CD14-positive monocyte (primary cell): ENCODE data around the gene PANK4. TPM values are rescaled to one million over a fixed set of nuclear protein-coding genes. Genes with fewer than 3 reads are reported as not detected.
A peak's percentile ranks its signal among the peaks of the same experiment; 100 is the strongest.

Experiments used
- DNase-seq, 3 donors: peaks; one replicate each; pipeline ENCODE4 v3.0.0-alpha.2; 2011 to 2022
- H2AFZ ChIP-seq: 2 replicates; pipeline ENCODE4 v1.6.0; 2012; ENCODE audit warnings: mild to moderate bottlenecking, low read depth, low read length, inconsistent platforms; ENCODE audit not compliant: insufficient read depth, poor library complexity, severe bottlenecking
- H3K27ac ChIP-seq, 2 donors: 1 replicate in 1 of 2; 2 replicates in 1 of 2; pipeline ENCODE4 v1.5.1; 2012 to 2013; ENCODE audit warnings: low read length in 2 of 2, control low read depth in 1 of 2, inconsistent platforms in 1 of 2, low read depth in 1 of 2, mild to moderate bottlenecking in 1 of 2
- H3K27me3 ChIP-seq, 2 donors: one replicate each; pipeline versions ENCODE4 v1.6.0 to v1.6.1; 2011 to 2013; ENCODE audit warnings: low read length in 2 of 2; ENCODE audit not compliant: control insufficient read depth in 2 of 2, insufficient read depth in 2 of 2
- H3K36me3 ChIP-seq, 2 donors: replicated peaks in 1 of 2; 1 replicate in 1 of 2; 2 replicates in 1 of 2; pipeline versions ENCODE4 v1.5.1 to v1.6.1; 2012 to 2013; ENCODE audit warnings: low read length in 2 of 2, control low read depth in 1 of 2, inconsistent platforms in 1 of 2, mild to moderate bottlenecking in 1 of 2; ENCODE audit not compliant: insufficient read depth in 2 of 2, control insufficient read depth in 1 of 2
- H3K4me1 ChIP-seq, 2 donors: 1 replicate in 1 of 2; 2 replicates in 1 of 2; pipeline versions ENCODE4 v1.5.1 to v1.6.1; 2012 to 2013; ENCODE audit warnings: low read length in 2 of 2, control low read depth in 1 of 2, inconsistent platforms in 1 of 2, mild to moderate bottlenecking in 1 of 2, moderate library complexity in 1 of 2; ENCODE audit not compliant: insufficient read depth in 2 of 2, control insufficient read depth in 1 of 2
- H3K4me2 ChIP-seq: replicated peaks from 2 replicates; pipeline ENCODE3; 2012; ENCODE audit warnings: low read length, moderate library complexity, mild to moderate bottlenecking; ENCODE audit not compliant: poor library complexity, severe bottlenecking; ENCODE audit errors: extremely low read depth
- H3K4me3 ChIP-seq, 3 experiments: fragments of 200-600 bp in 1 of 3; sonication (generic) in 1 of 3; replicated peaks in 1 of 3; 1 replicate in 2 of 3; 2 replicates in 1 of 3; pipeline ENCODE4 v1.5.1; 2011 to 2013; ENCODE audit warnings: low read length in 3 of 3, mild to moderate bottlenecking in 3 of 3, control low read depth in 2 of 3, low read depth in 2 of 3, inconsistent platforms in 1 of 3, moderate library complexity in 1 of 3
- H3K79me2 ChIP-seq: 2 replicates; pipeline ENCODE4 v1.6.0; 2012; ENCODE audit warnings: mild to moderate bottlenecking, control low read depth, inconsistent platforms, low read length, moderate library complexity; ENCODE audit not compliant: insufficient read depth
- H3K9ac ChIP-seq: 2 replicates; pipeline ENCODE4 v1.6.0; 2017; ENCODE audit warnings: low read length, mild to moderate bottlenecking; ENCODE audit not compliant: insufficient read depth, poor library complexity, severe bottlenecking
- H3K9me3 ChIP-seq, 2 donors: replicated peaks in 1 of 2; 1 replicate in 1 of 2; 2 replicates in 1 of 2; pipeline versions ENCODE4 v1.5.1 to v1.6.1; 2012 to 2013; ENCODE audit warnings: low read length in 2 of 2, control low read depth in 1 of 2; ENCODE audit not compliant: control insufficient read depth in 1 of 2, insufficient read depth in 1 of 2
- H4K20me1 ChIP-seq: 2 replicates; pipeline ENCODE4 v1.6.0; 2012; ENCODE audit warnings: mild to moderate bottlenecking, low read length, control low read depth, moderate library complexity; ENCODE audit not compliant: insufficient read depth
- H3K27ac Mint-ChIP-seq, 7 donors: one replicate each; pipeline ENCODE4 v1.8.0; 2020; ENCODE audit warnings: mild to moderate bottlenecking in 7 of 7, mixed read lengths in 7 of 7, moderate library complexity in 6 of 7, inconsistent platforms in 2 of 7
- H3K27me3 Mint-ChIP-seq, 3 donors: one replicate each; pipeline ENCODE4 v1.8.0; 2021 to 2022; ENCODE audit warnings: low read depth in 3 of 3, mild to moderate bottlenecking in 3 of 3, mixed read lengths in 3 of 3, moderate library complexity in 3 of 3, inconsistent platforms in 1 of 3
- H3K36me3 Mint-ChIP-seq, 2 donors: one replicate each; pipeline ENCODE4 v1.8.0; 2020; ENCODE audit warnings: mixed read lengths in 2 of 2, inconsistent platforms in 1 of 2, mild to moderate bottlenecking in 1 of 2
- H3K4me1 Mint-ChIP-seq: one replicate; pipeline ENCODE4 v1.8.0; 2020; ENCODE audit warnings: mild to moderate bottlenecking, mixed read lengths
- H3K4me3 Mint-ChIP-seq, 2 donors: one replicate each; pipeline ENCODE4 v1.8.0; 2020; ENCODE audit warnings: mild to moderate bottlenecking in 2 of 2, mixed read lengths in 2 of 2, moderate library complexity in 1 of 2
- H3K9me3 Mint-ChIP-seq, 7 donors: one replicate each; pipeline ENCODE4 v1.8.0; 2020 to 2022; ENCODE audit warnings: mixed read lengths in 7 of 7, mild to moderate bottlenecking in 6 of 7, moderate library complexity in 6 of 7, inconsistent platforms in 2 of 7
- WGBS: methylation state at CpG from one replicate; pipeline ENCODE4 v1.1.5; 2013; ENCODE audit warnings: missing lambda C conversion rate; ENCODE audit not compliant: insufficient coverage; 5-methylcytosine and 5-hydroxymethylcytosine counted together
- intact Hi-C, 2 donors: fragments of 100-400 bp; cut with micrococcal nuclease; formaldehyde crosslinking; loops; one replicate each; pipeline versions ENCODE4 v1.15.0 to v1.15.1; 2023
- polyA plus RNA-seq, 3 donors: library from polyadenylated mRNA; depleted of rRNA in 1 of 3; unstranded in 2 of 3; stranded (reverse) in 1 of 3; fragments of 300-500 nt in 2 of 3; fragments of >200 nt in 1 of 3; fragmentation: Illumina TruSeq in 2 of 3; gene quantifications; 1 replicate in 2 of 3; 2 replicates in 1 of 3; pipeline ENCODE4 v1.2.3, GENCODE V29; 2012 to 2021
- TF ChIP-seq, protein P1 (sequence below): fragments of 200-600 bp; IDR thresholded peaks from one replicate; pipeline ENCODE4 v1.8.0; 2022; ENCODE audit warnings: antibody characterized with exemption, mild to moderate bottlenecking

Gene PANK4
- polyA plus RNA-seq, 3 donors: 11.9 to 30.2 (median 13.7) TPM

- Mint-ChIP-seq H3K9me3 (no peaks in the 10 kb centered on the region), H3K27ac (peak overlapping the region in 1 of 7 donors; percentile 43), H3K4me1 (no peaks in the 10 kb centered on the region), H3K36me3 (no peaks in the 10 kb centered on the region), H3K27me3 (peaks cover 0 to 2% (median 1%) of the 10 kb centered on the region in 3 donors), H3K4me3 (no peak overlapping the region)
- 80% methylated on average over 19 of the region's 20 CpGs for WGBS
- Histone ChIP-seq H2AFZ (no peak overlapping the region), H3K4me2 (no peak overlapping the region), H4K20me1 (no peaks in the 10 kb centered on the region), H3K4me3 (no peak overlapping the region), H3K79me2 (no peaks in the 10 kb centered on the region), H3K27ac (no peak overlapping the region), H3K9ac (no peak overlapping the region), H3K27me3 (no peaks in the 10 kb centered on the region), H3K9me3 (no peaks in the 10 kb centered on the region), H3K36me3 (no peaks in the 10 kb centered on the region), H3K4me1 (no peaks in the 10 kb centered on the region)
- DNase-seq: no peak
- TF ChIP-seq, protein P1, sequence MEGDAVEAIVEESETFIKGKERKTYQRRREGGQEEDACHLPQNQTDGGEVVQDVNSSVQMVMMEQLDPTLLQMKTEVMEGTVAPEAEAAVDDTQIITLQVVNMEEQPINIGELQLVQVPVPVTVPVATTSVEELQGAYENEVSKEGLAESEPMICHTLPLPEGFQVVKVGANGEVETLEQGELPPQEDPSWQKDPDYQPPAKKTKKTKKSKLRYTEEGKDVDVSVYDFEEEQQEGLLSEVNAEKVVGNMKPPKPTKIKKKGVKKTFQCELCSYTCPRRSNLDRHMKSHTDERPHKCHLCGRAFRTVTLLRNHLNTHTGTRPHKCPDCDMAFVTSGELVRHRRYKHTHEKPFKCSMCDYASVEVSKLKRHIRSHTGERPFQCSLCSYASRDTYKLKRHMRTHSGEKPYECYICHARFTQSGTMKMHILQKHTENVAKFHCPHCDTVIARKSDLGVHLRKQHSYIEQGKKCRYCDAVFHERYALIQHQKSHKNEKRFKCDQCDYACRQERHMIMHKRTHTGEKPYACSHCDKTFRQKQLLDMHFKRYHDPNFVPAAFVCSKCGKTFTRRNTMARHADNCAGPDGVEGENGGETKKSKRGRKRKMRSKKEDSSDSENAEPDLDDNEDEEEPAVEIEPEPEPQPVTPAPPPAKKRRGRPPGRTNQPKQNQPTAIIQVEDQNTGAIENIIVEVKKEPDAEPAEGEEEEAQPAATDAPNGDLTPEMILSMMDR: no peak
- intact Hi-C loops: no loop called here
Observed at GRCh38 chr1:2479186-2479585, 47.2 kb downstream of the PANK4 start.

- H3K36me3 ChIP-seq: no peaks in the 10 kb centered on the region
- H3K4me1 ChIP-seq: no peaks in the 10 kb centered on the region
- H3K9ac ChIP-seq: no peak overlapping the region
- no peak overlapping the region for H2AFZ ChIP-seq
- H3K4me3 ChIP-seq: no peak overlapping the region
- no peaks in the 10 kb centered on the region for H3K9me3 ChIP-seq
- Mint-ChIP-seq H3K4me3 (no peak overlapping the region), H3K36me3 (no peaks in the 10 kb centered on the region), H3K4me1 (no peaks in the 10 kb centered on the region), H3K27me3 (peaks cover 0 to 1% (median 0%) of the 10 kb centered on the region in 3 donors), H3K9me3 (no peaks in the 10 kb centered on the region), H3K27ac (no peak overlapping the region)
- no peak for DNase-seq
- TF ChIP-seq, protein P1: no peak
- H3K27me3 ChIP-seq: no peaks in the 10 kb centered on the region
- no peak overlapping the region for H3K4me2 ChIP-seq
- H3K27ac ChIP-seq: no peak overlapping the region
- intact Hi-C loops: no loop called here
- no peaks in the 10 kb centered on the region for H4K20me1 ChIP-seq
- H3K79me2 ChIP-seq: no peaks in the 10 kb centered on the region
- WGBS: 85% methylated on average over 33 of the region's 35 CpGs
Observed at GRCh38 chr1:2477791-2478499, 48.5 kb downstream of the PANK4 start.
